Sigmoid colon (tissue), 7 donors: Measurements from ENCODE around the gene TPST2. TPM values are rescaled to one million over a fixed set of nuclear protein-coding genes. Genes with fewer than 3 reads are reported as not detected.

ENCODE experiments used
- DNase-seq: peaks from one replicate; pipeline ENCODE4 v3.0.0-alpha.2; 2019
- H3K27ac ChIP-seq, 4 donors: fragments of 200-600 bp; sonication (generic); one replicate each; pipeline ENCODE4 v1.5.1; 2016 to 2019; ENCODE audit warnings: mild to moderate bottlenecking in 1 of 4
- H3K27me3 ChIP-seq, 3 donors: fragments of 200-600 bp; sonication (generic); one replicate each; pipeline ENCODE4 v1.5.1; 2019; ENCODE audit warnings: mild to moderate bottlenecking in 1 of 3
- H3K36me3 ChIP-seq, 4 donors: fragments of 200-600 bp; sonication (generic); one replicate each; pipeline ENCODE4 v1.5.1; 2016 to 2019
- H3K4me1 ChIP-seq, 4 donors: fragments of 200-600 bp; sonication (generic); one replicate each; pipeline ENCODE4 v1.5.1; 2017 to 2019
- H3K4me3 ChIP-seq, 4 donors: fragments of 200-600 bp; sonication (generic); one replicate each; pipeline ENCODE4 v1.5.1; 2017 to 2019; ENCODE audit warnings: mild to moderate bottlenecking in 2 of 4, moderate library complexity in 1 of 4
- H3K9me3 ChIP-seq, 4 donors: fragments of 200-600 bp in 3 of 4; sonication (generic) in 3 of 4; one replicate each; pipeline versions ENCODE4 v1.5.1 to v1.6.1; 2013 to 2019
- CTCF ChIP-seq, 4 experiments: fragments of 450-650 bp in 3 of 4; fragments of 200-600 bp in 1 of 4; IDR thresholded peaks; one replicate each; pipeline ENCODE4 v1.5.1; 2016 to 2019; ENCODE audit warnings: antibody characterized with exemption in 4 of 4, mild to moderate bottlenecking in 3 of 4, moderate library complexity in 2 of 4
- EP300 ChIP-seq, 4 donors: sonication (generic); formaldehyde crosslinking; IDR thresholded peaks; one replicate each; pipeline ENCODE4 v1.6.1; 2017; ENCODE audit warnings: antibody characterized with exemption in 4 of 4
- POLR2A ChIP-seq, 2 donors: fragments of 450-650 bp; IDR thresholded peaks; one replicate each; pipeline ENCODE4 v1.6.1; 2016; ENCODE audit warnings: antibody characterized with exemption in 2 of 2, mild to moderate bottlenecking in 2 of 2, moderate library complexity in 2 of 2
- POLR2AphosphoS5 ChIP-seq, 4 donors: sonication (generic); formaldehyde crosslinking; IDR thresholded peaks; one replicate each; pipeline ENCODE4 v1.6.1; 2017; ENCODE audit warnings: antibody characterized with exemption in 4 of 4
- WGBS, 2 donors: extraction: QIAGEN DNeasy Blood & Tissue Kit; methylation state at CpG; one replicate each; pipeline ENCODE4 v1.1.7; 2013; 5-methylcytosine and 5-hydroxymethylcytosine counted together
- intact Hi-C: fragments of 100-400 bp; cut with DNase I; formaldehyde crosslinking; loops from one replicate; pipeline ENCODE4 v1.15.1; 2023
- polyA plus RNA-seq, 3 donors: library from polyadenylated mRNA; stranded (reverse); fragments of 200-250 nt; gene quantifications; one replicate each; pipeline ENCODE4 v1.2.3, GENCODE V29; 2013
- total RNA-seq, 4 donors: library from RNA; depleted of rRNA; stranded (reverse); fragments of >200 nt; gene quantifications; one replicate each; pipeline ENCODE4 v1.1.0, GENCODE V29; 2016
- donor health status: healthy with polysubstance abuse.
- donor health status: Bipolar disorder and iron deficiency.
- donor health status: healthy.

The TPST2 gene
- total and polyA plus RNA-seq, 7 donors, result 5.1 to 24.3 (median 15.9) TPM

GRCh38 chr22:26592421-26592891, 2.5 kb upstream of the TPST2 start:
- H3K27me3 ChIP-seq, result peaks cover 0 to 9% (median 0%) of the 10 kb centered on the region in 3 donors
- H3K9me3 ChIP-seq, result no peaks in the 10 kb centered on the region
- WGBS, 2 donors, result 43 to 46% methylated on average over 4 of the region's 4 CpGs
- H3K4me1 ChIP-seq, result peaks cover 4 to 17% (median 10%) of the 10 kb centered on the region in 4 donors
- intact Hi-C loops, result loop anchor here (5.0 kb wide), 1 partner anchor 65 kb away; the partner anchor contains the start of gene MIAT
- no peak overlapping the region for H3K27ac ChIP-seq
- H3K36me3 ChIP-seq, result no peaks in the 10 kb centered on the region
- H3K4me3 ChIP-seq, result no peak overlapping the region
- DNase-seq, result no peak
- TF ChIP-seq POLR2AphosphoS5 (IDR thresholded peaks at IDR 0.05) (no peak), CTCF (IDR thresholded peaks at IDR 0.05) (no peak), EP300 (IDR thresholded peaks at IDR 0.05) (no peak), POLR2A (IDR thresholded peaks at IDR 0.05) (no peak)

GRCh38 chr22:26589367-26589844, 526 bp downstream of the TPST2 start:
- H3K4me1 ChIP-seq, result peaks cover 4 to 19% (median 12%) of the 10 kb centered on the region in 4 donors
- peak overlapping the region; percentile 75 to 80 (median 78) for H3K27ac ChIP-seq
- no peak for TF ChIP-seq CTCF (IDR thresholded peaks at IDR 0.05)
- no peak for TF ChIP-seq EP300 (IDR thresholded peaks at IDR 0.05)
- TF ChIP-seq POLR2AphosphoS5 (IDR thresholded peaks at IDR 0.05), result no peak
- no peak for TF ChIP-seq POLR2A (IDR thresholded peaks at IDR 0.05)
- DNase-seq, result no peak
- H3K27me3 ChIP-seq, result no peaks in the 10 kb centered on the region
- intact Hi-C loops, result no loop called here
- 0 to 1% methylated on average over 44 of the region's 44 CpGs for WGBS, 2 donors
- no peaks in the 10 kb centered on the region for H3K9me3 ChIP-seq
- H3K4me3 ChIP-seq, result peak overlapping the region; percentile 65 to 85 (median 78)
- H3K36me3 ChIP-seq, result no peaks in the 10 kb centered on the region

- peak overlapping the region; percentile 75 to 80 (median 78) for H3K27ac ChIP-seq
- TF ChIP-seq CTCF (IDR thresholded peaks at IDR 0.05), result no peak
- TF ChIP-seq POLR2A (IDR thresholded peaks at IDR 0.05), result no peak
- no peak for TF ChIP-seq POLR2AphosphoS5 (IDR thresholded peaks at IDR 0.05)
- TF ChIP-seq EP300 (IDR thresholded peaks at IDR 0.05), result no peak
- intact Hi-C loops, result no loop called here
- H3K27me3 ChIP-seq, result no peaks in the 10 kb centered on the region
- H3K9me3 ChIP-seq, result no peaks in the 10 kb centered on the region
- WGBS, 2 donors, result 53 to 61% methylated on average over 14 of the region's 14 CpGs
- no peak for DNase-seq
- H3K4me3 ChIP-seq, result peak overlapping the region; percentile 65 to 85 (median 78)
- H3K4me1 ChIP-seq, result peaks cover 4 to 19% (median 12%) of the 10 kb centered on the region in 4 donors
- H3K36me3 ChIP-seq, result no peaks in the 10 kb centered on the region
Observed at GRCh38 chr22:26588729-26589366, 1.1 kb downstream of the TPST2 start.

- H3K9me3 ChIP-seq, result no peaks in the 10 kb centered on the region
- no peak overlapping the region for H3K27ac ChIP-seq
- no peak for DNase-seq
- WGBS, 2 donors, result 89 to 94% methylated on average over 4 of the region's 4 CpGs
- H3K4me1 ChIP-seq, result peaks cover 4 to 19% (median 12%) of the 10 kb centered on the region in 4 donors
- H3K36me3 ChIP-seq, result no peaks in the 10 kb centered on the region
- intact Hi-C loops, result no loop called here
- H3K27me3 ChIP-seq, result no peaks in the 10 kb centered on the region
- H3K4me3 ChIP-seq, result no peak overlapping the region
- no peak for TF ChIP-seq CTCF (IDR thresholded peaks at IDR 0.05)
- TF ChIP-seq EP300 (IDR thresholded peaks at IDR 0.05), result no peak
- no peak for TF ChIP-seq POLR2AphosphoS5 (IDR thresholded peaks at IDR 0.05)
- no peak for TF ChIP-seq POLR2A (IDR thresholded peaks at IDR 0.05)
Observed at GRCh38 chr22:26587991-26588613, 1.8 kb downstream of the TPST2 start.
